ENCODE results near the gene OLFM1. TPM values are rescaled to one million over a fixed set of nuclear protein-coding genes. Genes with fewer than 3 reads are reported as not detected.

OLFM1 gene
- total RNA-seq, 1 donor from 2014 or later: 2.8 TPM

GRCh38 chr9:135040892-135041291 is 46.6 kb upstream of the OLFM1 start:
- DNase-seq (ENCODE audit: low spot score): no peak
- peaks cover 62% of the 10 kb centered on the region for H3K27me3 Mint-ChIP-seq (ENCODE audit: low read depth)
- TF ChIP-seq CTCF (IDR thresholded peaks at IDR 0.05): no peak
- H3K9me3 Mint-ChIP-seq (ENCODE audit: low read depth): no peaks in the 10 kb centered on the region
- H3K27ac Mint-ChIP-seq (ENCODE audit: unreplicated experiment): no peak overlapping the region
- H3K36me3 Mint-ChIP-seq (ENCODE audit: low read depth): no peaks in the 10 kb centered on the region
- H3K4me3 Mint-ChIP-seq (ENCODE audit: unreplicated experiment): no peak overlapping the region
- no peaks in the 10 kb centered on the region for H3K4me1 Mint-ChIP-seq (ENCODE audit: low read depth)

- no peaks in the 10 kb centered on the region for H3K36me3 Mint-ChIP-seq (ENCODE audit: low read depth)
- no peak overlapping the region for H3K4me3 Mint-ChIP-seq (ENCODE audit: unreplicated experiment)
- H3K9me3 Mint-ChIP-seq (ENCODE audit: low read depth): no peaks in the 10 kb centered on the region
- H3K27me3 Mint-ChIP-seq (ENCODE audit: low read depth): peaks cover 56% of the 10 kb centered on the region
- no peaks in the 10 kb centered on the region for H3K4me1 Mint-ChIP-seq (ENCODE audit: low read depth)
- no peak for DNase-seq (ENCODE audit: low spot score)
- H3K27ac Mint-ChIP-seq (ENCODE audit: unreplicated experiment): no peak overlapping the region
- no peak for TF ChIP-seq CTCF (IDR thresholded peaks at IDR 0.05)
These were observed 44.1 kb upstream of the OLFM1 start for GRCh38 chr9:135043345-135043744.

GRCh38 chr9:135045264-135045927 is 42.1 kb upstream of the OLFM1 start:
- DNase-seq (ENCODE audit: low spot score): no peak
- no peaks in the 10 kb centered on the region for H3K36me3 Mint-ChIP-seq (ENCODE audit: low read depth)
- peaks cover 49% of the 10 kb centered on the region for H3K27me3 Mint-ChIP-seq (ENCODE audit: low read depth)
- TF ChIP-seq CTCF (IDR thresholded peaks at IDR 0.05): no peak
- no peak overlapping the region for H3K27ac Mint-ChIP-seq (ENCODE audit: unreplicated experiment)
- no peaks in the 10 kb centered on the region for H3K9me3 Mint-ChIP-seq (ENCODE audit: low read depth)
- H3K4me1 Mint-ChIP-seq (ENCODE audit: low read depth): no peaks in the 10 kb centered on the region
- H3K4me3 Mint-ChIP-seq (ENCODE audit: unreplicated experiment): no peak overlapping the region

- Mint-ChIP-seq H3K4me3 (ENCODE audit: unreplicated experiment) (no peak overlapping the region), H3K9me3 (ENCODE audit: low read depth) (no peaks in the 10 kb centered on the region), H3K27me3 (ENCODE audit: low read depth) (peaks cover 47% of the 10 kb centered on the region), H3K4me1 (ENCODE audit: low read depth) (no peaks in the 10 kb centered on the region), H3K27ac (ENCODE audit: unreplicated experiment) (no peak overlapping the region), H3K36me3 (ENCODE audit: low read depth) (no peaks in the 10 kb centered on the region)
- no peak for TF ChIP-seq CTCF (IDR thresholded peaks at IDR 0.05)
- DNase-seq (ENCODE audit: low spot score): no peak
These were observed 41.3 kb upstream of the OLFM1 start for GRCh38 chr9:135045928-135046738.

- Mint-ChIP-seq H3K4me3 (ENCODE audit: unreplicated experiment) (no peak overlapping the region), H3K9me3 (ENCODE audit: low read depth) (no peaks in the 10 kb centered on the region), H3K4me1 (ENCODE audit: low read depth) (no peaks in the 10 kb centered on the region), H3K36me3 (ENCODE audit: low read depth) (no peaks in the 10 kb centered on the region), H3K27me3 (ENCODE audit: low read depth) (peaks cover 53% of the 10 kb centered on the region), H3K27ac (ENCODE audit: unreplicated experiment) (no peak overlapping the region)
- no peak for TF ChIP-seq CTCF (IDR thresholded peaks at IDR 0.05)
- no peak for DNase-seq (ENCODE audit: low spot score)
These were observed 40.6 kb upstream of the OLFM1 start for GRCh38 chr9:135046739-135047350.
